PC-9 (cell line): ENCODE measurements around the gene PYROXD2. TPM values are rescaled to one million over a fixed set of nuclear protein-coding genes. Genes with fewer than 3 reads are reported as not detected.
"Not testable (repeated sequence)": the region's sequence is repeated elsewhere in the genome, so short reads cannot be mapped to it uniquely, and the experiment has no call there.

Experiments used
- BruUV-seq: library from RNA; stranded (reverse); fragments of 400-500 nt; replicated peaks from 2 replicates; lab custom pipeline; 2021; lab: Mats Ljungman, UMichigan
- CTCF ChIA-PET: fragments of 300-600 bp; sonication (Branson Sonifier 250); formaldehyde crosslinking; loops from one replicate; lab custom pipeline; 2022; ENCODE audit warnings: antibody characterized with exemption; lab: Charles Lee
- POLR2A ChIA-PET: fragments of 300-600 bp; sonication (Branson Sonifier 250); formaldehyde crosslinking; loops from one replicate; lab custom pipeline; 2022; ENCODE audit warnings: antibody characterized with exemption; ENCODE audit not compliant: unreplicated experiment; lab: Charles Lee
- DNase-seq, 2 experiments: peaks; one replicate each; pipeline versions ENCODE4 v3.0.0 to v3.0.0-alpha.2; 2015 to 2022; ENCODE audit warnings: mixed read lengths in 1 of 2
- H2AFZ ChIP-seq: fragments of 200-600 bp; sonication (generic); 2 replicates; pipeline ENCODE4 v1.8.1; 2017; ENCODE audit warnings: antibody characterized with exemption
- H3F3A ChIP-seq: fragments of 200-600 bp; sonication (generic); 2 replicates; pipeline ENCODE4 v1.8.1; 2017; ENCODE audit warnings: antibody characterized with exemption, mild to moderate bottlenecking, low read depth; ENCODE audit not compliant: insufficient read depth
- H3K27ac ChIP-seq: fragments of 200-600 bp; sonication (generic); 2 replicates; pipeline ENCODE4 v1.6.1; 2016; ENCODE audit warnings: mixed run types
- H3K27me3 ChIP-seq: fragments of 200-600 bp; sonication (generic); 2 replicates; pipeline ENCODE4 v1.6.1; 2016; ENCODE audit warnings: low read depth, mixed run types; ENCODE audit not compliant: insufficient read depth
- H3K36me3 ChIP-seq: fragments of 200-600 bp; sonication (generic); 2 replicates; pipeline ENCODE4 v1.6.1; 2016; ENCODE audit warnings: low read depth, mixed run types
- H3K4me1 ChIP-seq: fragments of 200-600 bp; sonication (generic); replicated peaks from 2 replicates; pipeline ENCODE4 v1.6.1; 2016; ENCODE audit warnings: mixed run types; ENCODE audit not compliant: insufficient read depth
- H3K4me2 ChIP-seq: fragments of 200-600 bp; sonication (generic); 2 replicates; pipeline ENCODE4 v1.6.1; 2017; ENCODE audit warnings: mixed run types
- H3K4me3 ChIP-seq: fragments of 200-600 bp; sonication (generic); 2 replicates; pipeline ENCODE4 v1.6.1; 2016; ENCODE audit warnings: mixed run types
- H3K79me2 ChIP-seq: fragments of 200-600 bp; sonication (generic); 2 replicates; pipeline ENCODE4 v1.6.1; 2017; ENCODE audit warnings: low read depth, mixed run types
- H3K9me2 ChIP-seq: fragments of 200-600 bp; sonication (generic); 2 replicates; pipeline ENCODE4 v1.8.1; 2017; ENCODE audit warnings: mild to moderate bottlenecking; ENCODE audit not compliant: insufficient read depth
- H3K9me3 ChIP-seq: fragments of 200-600 bp; sonication (generic); 2 replicates; pipeline ENCODE4 v1.8.1; 2016; ENCODE audit warnings: low read depth; ENCODE audit not compliant: insufficient read depth
- H4K20me1 ChIP-seq: fragments of 200-600 bp; sonication (generic); 2 replicates; pipeline ENCODE4 v1.8.1; 2017; ENCODE audit not compliant: insufficient read depth
- CTCF ChIP-seq: fragments of 200-600 bp; sonication (generic); conservative IDR thresholded peaks from 2 replicates; pipeline ENCODE4 v1.6.1; 2017; ENCODE audit warnings: mixed run types, antibody characterized with exemption, mild to moderate bottlenecking, moderate library complexity
- EZH2 ChIP-seq: fragments of 200-600 bp; sonication (generic); IDR thresholded peaks from 2 replicates; pipeline ENCODE4 v1.8.0; 2017; ENCODE audit warnings: antibody characterized with exemption, low read depth
- intact Hi-C: fragments of 100-400 bp; cut with micrococcal nuclease; formaldehyde crosslinking; loops from one replicate; pipeline ENCODE4 v1.10.0; 2022; ENCODE audit not compliant: unreplicated experiment
- total RNA-seq: library from RNA; stranded (reverse); gene quantifications from 2 replicates; pipeline ENCODE4 v1.2.3, GENCODE V29; 2021

Gene PYROXD2
- total RNA-seq, 1 experiment from 2014 or later, result 28.0 TPM

GRCh38 chr10:98346847-98347246 lies 68.1 kb downstream of the PYROXD2 start:
- no peak overlapping the region for H3K27ac ChIP-seq
- TF ChIP-seq EZH2 (no peak), CTCF (no peak)
- no peak overlapping the region for H3K4me3 ChIP-seq
- no peaks in the 10 kb centered on the region for H3K79me2 ChIP-seq
- intact Hi-C loops, result no loop called here
- H3K4me2 ChIP-seq, result no peak overlapping the region
- H3F3A ChIP-seq, result no peaks in the 10 kb centered on the region
- no peaks in the 10 kb centered on the region for H3K4me1 ChIP-seq
- no peaks in the 10 kb centered on the region for H3K9me2 ChIP-seq
- H3K36me3 ChIP-seq, result no peaks in the 10 kb centered on the region
- POLR2A ChIA-PET, result no interaction called here
- DNase-seq, result no peak
- BruUV-seq, result no TSS peak
- H3K27me3 ChIP-seq, result no peaks in the 10 kb centered on the region
- H4K20me1 ChIP-seq, result no peaks in the 10 kb centered on the region
- H2AFZ ChIP-seq, result no peak overlapping the region
- CTCF ChIA-PET, result no interaction called here
- H3K9me3 ChIP-seq, result peaks cover 4% of the 10 kb centered on the region; the same call in 1 of the 2 replicates

GRCh38 chr10:98344589-98345038 lies 70.4 kb downstream of the PYROXD2 start:
- peaks cover 18% of the 10 kb centered on the region for H3K4me1 ChIP-seq
- no peak overlapping the region for H3K27ac ChIP-seq
- CTCF ChIA-PET, result no interaction called here
- peaks cover 4% of the 10 kb centered on the region; the same call in 1 of the 2 replicates for H3K9me3 ChIP-seq
- H3F3A ChIP-seq, result peaks cover 7% of the 10 kb centered on the region; the same call in 1 of the 2 replicates
- no peak for DNase-seq
- TF ChIP-seq EZH2, result no peak
- TF ChIP-seq CTCF, result no peak
- H3K9me2 ChIP-seq, result no peaks in the 10 kb centered on the region
- intact Hi-C loops, result no loop called here
- BruUV-seq, result no TSS peak
- no peak overlapping the region for H2AFZ ChIP-seq
- H3K4me3 ChIP-seq, result no peak overlapping the region
- H3K79me2 ChIP-seq, result no peaks in the 10 kb centered on the region
- H3K4me2 ChIP-seq, result no peak overlapping the region
- H3K27me3 ChIP-seq, result no peaks in the 10 kb centered on the region
- POLR2A ChIA-PET, result no interaction called here
- no peaks in the 10 kb centered on the region for H3K36me3 ChIP-seq
- no peaks in the 10 kb centered on the region for H4K20me1 ChIP-seq

GRCh38 chr10:98341701-98342100 lies 73.3 kb downstream of the PYROXD2 start:
- H3K9me2 ChIP-seq, H3K27me3 ChIP-seq, POLR2A ChIA-PET, H3K79me2 ChIP-seq, intact Hi-C loops, CTCF ChIA-PET, DNase-seq, BruUV-seq, H3F3A ChIP-seq, H3K4me2 ChIP-seq, H2AFZ ChIP-seq, H3K36me3 ChIP-seq, H3K9me3 ChIP-seq, H3K27ac ChIP-seq, H3K4me3 ChIP-seq, H4K20me1 ChIP-seq: not testable (repeated sequence)
- peaks cover 18% of the 10 kb centered on the region for H3K4me1 ChIP-seq

- H3K27me3 ChIP-seq, result no peaks in the 10 kb centered on the region
- H3K4me2 ChIP-seq, result peak overlapping the region; percentile 36
- no peaks in the 10 kb centered on the region for H3K79me2 ChIP-seq
- H3K9me2 ChIP-seq, result no peaks in the 10 kb centered on the region
- no TSS peak for BruUV-seq
- no peak for TF ChIP-seq CTCF
- no peak for TF ChIP-seq EZH2
- H2AFZ ChIP-seq, result no peak overlapping the region
- intact Hi-C loops, result no loop called here
- CTCF ChIA-PET, result no interaction called here
- H3F3A ChIP-seq, result peaks cover 7% of the 10 kb centered on the region; the same call in 1 of the 2 replicates
- no peaks in the 10 kb centered on the region for H3K36me3 ChIP-seq
- POLR2A ChIA-PET, result no interaction called here
- peak overlapping the region; percentile 34; the same call in 1 of the 2 replicates for H3K27ac ChIP-seq
- no peak overlapping the region for H3K4me3 ChIP-seq
- 0 out of 2 replicates have a peak, but pooled peaks cover 1% of the 10 kb centered on the region for H3K9me3 ChIP-seq
- H3K4me1 ChIP-seq, result peaks cover 18% of the 10 kb centered on the region
- no peak for DNase-seq
- no peaks in the 10 kb centered on the region for H4K20me1 ChIP-seq
Observed at GRCh38 chr10:98340940-98341310, 74.1 kb downstream of the PYROXD2 start.
